Neural cell (in vitro differentiated cells): ENCODE results near the gene TMC3. TPM values are rescaled to one million over a fixed set of nuclear protein-coding genes. Genes with fewer than 3 reads are reported as not detected.

Experiments used
- H2AFZ ChIP-seq: fragments of 200-600, 300-800 bp; sonication (generic), shearing (Covaris generic); 2 replicates; pipeline ENCODE4 v1.6.0; 2014; ENCODE audit warnings: low read depth, mild to moderate bottlenecking, antibody characterized with exemption, low read length, moderate library complexity
- H3F3A ChIP-seq: fragments of 200-600 bp; shearing (Covaris generic); 2 replicates; pipeline ENCODE4 v1.6.1; 2016; ENCODE audit warnings: mild to moderate bottlenecking, moderate library complexity, mixed read lengths, antibody characterized with exemption, low read length; ENCODE audit not compliant: insufficient read depth, poor library complexity, severe bottlenecking
- H3K27ac ChIP-seq: fragments of 200-600, 300-800 bp; sonication (generic), shearing (Covaris generic); 2 replicates; pipeline ENCODE4 v1.5.1; 2014; ENCODE audit warnings: mild to moderate bottlenecking, low read length, moderate library complexity
- H3K27me3 ChIP-seq: fragments of 300-800, 200-600 bp; sonication (generic), shearing (Covaris generic); 2 replicates; pipeline ENCODE4 v1.6.0; 2014; ENCODE audit warnings: mild to moderate bottlenecking, low read depth, low read length, moderate library complexity; ENCODE audit not compliant: insufficient read depth
- H3K36me3 ChIP-seq: fragments of 300-800, 200-600 bp; sonication (generic), shearing (Covaris generic); 2 replicates; pipeline ENCODE4 v1.5.1; 2014; ENCODE audit warnings: mild to moderate bottlenecking, antibody characterized with exemption, low read length, moderate library complexity; ENCODE audit not compliant: insufficient read depth
- H3K4me2 ChIP-seq: fragments of 300-800, 200-600 bp; sonication (generic), shearing (Covaris generic); 2 replicates; pipeline ENCODE4 v1.6.0; 2014; ENCODE audit warnings: mild to moderate bottlenecking, low read length
- H3K4me3 ChIP-seq: fragments of 300-800, 200-600 bp; sonication (generic), shearing (Covaris generic); 2 replicates; pipeline ENCODE4 v1.5.1; 2014; ENCODE audit warnings: mild to moderate bottlenecking, low read length, moderate library complexity
- H3K79me2 ChIP-seq: fragments of 200-600 bp; shearing (Covaris generic); replicated peaks from 2 replicates; pipeline ENCODE4 v1.6.0; 2014; ENCODE audit warnings: mild to moderate bottlenecking, low read length, moderate library complexity; ENCODE audit not compliant: insufficient read depth
- H3K9ac ChIP-seq: fragments of 300-800, 200-600 bp; sonication (generic), shearing (Covaris generic); 2 replicates; pipeline ENCODE4 v1.6.1; 2016; ENCODE audit warnings: mild to moderate bottlenecking, low read length, mixed read lengths
- H3K9me2 ChIP-seq: fragments of 200-600 bp; shearing (Covaris generic); 2 replicates; pipeline ENCODE4 v1.6.1; 2016; ENCODE audit warnings: mild to moderate bottlenecking, low read length, mixed read lengths; ENCODE audit not compliant: insufficient read depth
- H3K9me3 ChIP-seq: fragments of 200-600, 300-800 bp; sonication (generic), shearing (Covaris generic); 2 replicates; pipeline ENCODE4 v1.6.1; 2016; ENCODE audit warnings: mild to moderate bottlenecking, mixed run types, low read length, moderate library complexity, mixed read lengths
- H4K20me1 ChIP-seq: fragments of 200-600 bp; shearing (Covaris generic); 2 replicates; pipeline ENCODE4 v1.6.1; 2016; ENCODE audit warnings: mild to moderate bottlenecking, mixed run types; ENCODE audit not compliant: insufficient read depth
- EP300 ChIP-seq: fragments of 450-650 bp; conservative IDR thresholded peaks from 2 replicates; pipeline ENCODE4 v1.6.1; 2014; ENCODE audit warnings: antibody characterized with exemption, mild to moderate bottlenecking, moderate library complexity; ENCODE audit not compliant: poor library complexity, severe bottlenecking
- EZH2 ChIP-seq: fragments of 200-600, 300-800 bp; shearing (Covaris generic), sonication (generic); IDR thresholded peaks from 2 replicates; pipeline ENCODE4 v1.6.1; 2014; ENCODE audit warnings: antibody characterized with exemption, low read length, borderline replicate concordance, mild to moderate bottlenecking; ENCODE audit not compliant: insufficient read depth, poor library complexity, severe bottlenecking
- MXI1 ChIP-seq: fragments of 450-650 bp; conservative IDR thresholded peaks from 2 replicates; pipeline ENCODE4 v1.6.1; 2014; ENCODE audit warnings: antibody characterized with exemption, mild to moderate bottlenecking; ENCODE audit not compliant: poor library complexity, severe bottlenecking
- POLR2AphosphoS5 ChIP-seq: IDR thresholded peaks from 2 replicates; pipeline ENCODE4 v1.6.1; 2012
- RAD21 ChIP-seq: fragments of 450-650 bp; conservative IDR thresholded peaks from 2 replicates; pipeline ENCODE4 v1.6.1; 2014; ENCODE audit warnings: antibody characterized with exemption, mild to moderate bottlenecking, moderate library complexity
- SMC3 ChIP-seq: fragments of 450-650 bp; conservative IDR thresholded peaks from 2 replicates; pipeline ENCODE4 v1.6.1; 2014; ENCODE audit warnings: antibody characterized with exemption, mild to moderate bottlenecking, moderate library complexity; ENCODE audit not compliant: poor library complexity
- TAF1 ChIP-seq: IDR thresholded peaks from 2 replicates; pipeline ENCODE4 v1.6.1; 2012; ENCODE audit warnings: low read depth
- polyA plus RNA-seq: library from polyadenylated mRNA; depleted of rRNA; stranded (reverse); fragments of >200 nt; gene quantifications from 2 replicates; pipeline ENCODE4 v1.2.3, GENCODE V29; 2014
- TF ChIP-seq, protein P1 (sequence below): IDR thresholded peaks from 2 replicates; pipeline ENCODE4 v1.6.1; 2012; ENCODE audit warnings: borderline replicate concordance
- TF ChIP-seq, protein P2 (sequence below): fragments of 450-650 bp; IDR thresholded peaks from 2 replicates; pipeline ENCODE4 v1.5.1; 2014; ENCODE audit warnings: antibody characterized with exemption, mild to moderate bottlenecking, moderate library complexity; ENCODE audit not compliant: poor library complexity, severe bottlenecking

Gene TMC3
- polyA plus RNA-seq, 1 donor from 2014 or later: not detected

DNA sequence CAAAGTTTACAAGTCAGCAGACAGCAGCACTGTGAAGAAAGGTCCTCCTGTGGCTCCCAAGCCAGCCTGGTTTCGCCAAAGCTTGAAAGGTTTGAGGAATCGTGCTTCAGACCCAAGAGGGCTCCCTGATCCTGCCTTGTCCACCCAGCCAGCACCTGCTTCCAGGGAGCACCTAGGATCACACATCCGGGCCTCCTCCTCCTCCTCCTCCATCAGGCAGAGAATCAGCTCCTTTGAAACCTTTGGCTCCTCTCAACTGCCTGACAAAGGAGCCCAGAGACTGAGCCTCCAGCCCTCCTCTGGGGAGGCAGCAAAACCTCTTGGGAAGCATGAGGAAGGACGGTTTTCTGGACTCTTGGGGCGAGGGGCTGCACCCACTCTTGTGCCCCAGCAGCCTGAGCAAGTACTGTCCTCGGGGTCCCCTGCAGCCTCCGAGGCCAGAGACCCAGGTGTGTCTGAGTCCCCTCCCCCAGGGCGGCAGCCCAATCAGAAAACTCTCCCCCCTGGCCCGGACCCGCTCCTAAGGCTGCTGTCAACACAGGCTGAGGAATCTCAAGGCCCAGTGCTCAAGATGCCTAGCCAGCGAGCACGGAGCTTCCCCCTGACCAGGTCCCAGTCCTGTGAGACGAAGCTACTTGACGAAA, 74.3 kb downstream of the TMC3 start:
- no peak overlapping the region for H3K4me3 ChIP-seq
- no peaks in the 10 kb centered on the region for H3K79me2 ChIP-seq
- H3K9ac ChIP-seq: no peak overlapping the region
- no peak overlapping the region for H3K4me2 ChIP-seq
- H3K9me3 ChIP-seq: no peaks in the 10 kb centered on the region
- no peak for TF ChIP-seq POLR2AphosphoS5
- no peak for TF ChIP-seq EP300
- TF ChIP-seq TAF1: no peak
- TF ChIP-seq, protein P1, sequence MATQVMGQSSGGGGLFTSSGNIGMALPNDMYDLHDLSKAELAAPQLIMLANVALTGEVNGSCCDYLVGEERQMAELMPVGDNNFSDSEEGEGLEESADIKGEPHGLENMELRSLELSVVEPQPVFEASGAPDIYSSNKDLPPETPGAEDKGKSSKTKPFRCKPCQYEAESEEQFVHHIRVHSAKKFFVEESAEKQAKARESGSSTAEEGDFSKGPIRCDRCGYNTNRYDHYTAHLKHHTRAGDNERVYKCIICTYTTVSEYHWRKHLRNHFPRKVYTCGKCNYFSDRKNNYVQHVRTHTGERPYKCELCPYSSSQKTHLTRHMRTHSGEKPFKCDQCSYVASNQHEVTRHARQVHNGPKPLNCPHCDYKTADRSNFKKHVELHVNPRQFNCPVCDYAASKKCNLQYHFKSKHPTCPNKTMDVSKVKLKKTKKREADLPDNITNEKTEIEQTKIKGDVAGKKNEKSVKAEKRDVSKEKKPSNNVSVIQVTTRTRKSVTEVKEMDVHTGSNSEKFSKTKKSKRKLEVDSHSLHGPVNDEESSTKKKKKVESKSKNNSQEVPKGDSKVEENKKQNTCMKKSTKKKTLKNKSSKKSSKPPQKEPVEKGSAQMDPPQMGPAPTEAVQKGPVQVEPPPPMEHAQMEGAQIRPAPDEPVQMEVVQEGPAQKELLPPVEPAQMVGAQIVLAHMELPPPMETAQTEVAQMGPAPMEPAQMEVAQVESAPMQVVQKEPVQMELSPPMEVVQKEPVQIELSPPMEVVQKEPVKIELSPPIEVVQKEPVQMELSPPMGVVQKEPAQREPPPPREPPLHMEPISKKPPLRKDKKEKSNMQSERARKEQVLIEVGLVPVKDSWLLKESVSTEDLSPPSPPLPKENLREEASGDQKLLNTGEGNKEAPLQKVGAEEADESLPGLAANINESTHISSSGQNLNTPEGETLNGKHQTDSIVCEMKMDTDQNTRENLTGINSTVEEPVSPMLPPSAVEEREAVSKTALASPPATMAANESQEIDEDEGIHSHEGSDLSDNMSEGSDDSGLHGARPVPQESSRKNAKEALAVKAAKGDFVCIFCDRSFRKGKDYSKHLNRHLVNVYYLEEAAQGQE: no peak
- TF ChIP-seq SMC3: no peak
- no peaks in the 10 kb centered on the region for H4K20me1 ChIP-seq
- H3F3A ChIP-seq: no peaks in the 10 kb centered on the region
- no peak overlapping the region for H3K27ac ChIP-seq
- H2AFZ ChIP-seq: no peak overlapping the region
- H3K9me2 ChIP-seq: no peaks in the 10 kb centered on the region
- H3K36me3 ChIP-seq: no peaks in the 10 kb centered on the region
- no peaks in the 10 kb centered on the region for H3K27me3 ChIP-seq

DNA sequence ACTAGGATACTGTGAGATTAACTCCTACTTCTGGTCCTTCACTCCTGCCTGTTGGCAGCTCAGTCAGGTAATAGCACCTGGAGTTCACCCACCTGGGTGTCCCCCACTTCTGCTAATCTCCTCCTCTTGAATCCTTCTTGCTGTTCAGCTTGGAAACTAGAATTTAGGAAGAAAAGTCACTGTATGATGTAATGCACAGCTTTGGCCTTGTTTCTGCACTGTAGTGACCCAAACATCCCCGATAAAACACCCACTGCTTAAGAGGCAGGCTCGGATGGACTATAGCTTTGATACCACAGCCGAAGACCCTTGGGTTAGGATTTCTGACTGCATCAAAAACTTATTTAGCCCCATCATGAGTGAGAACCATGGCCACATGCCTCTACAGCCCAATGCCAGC, 74.9 kb downstream of the TMC3 start:
- no peak overlapping the region for H3K4me2 ChIP-seq
- H3K79me2 ChIP-seq: no peaks in the 10 kb centered on the region
- no peak overlapping the region for H3K9ac ChIP-seq
- no peaks in the 10 kb centered on the region for H3K36me3 ChIP-seq
- no peak overlapping the region for H3K4me3 ChIP-seq
- no peaks in the 10 kb centered on the region for H3K27me3 ChIP-seq
- H3K27ac ChIP-seq: no peak overlapping the region
- H3K9me3 ChIP-seq: no peaks in the 10 kb centered on the region
- no peaks in the 10 kb centered on the region for H3F3A ChIP-seq
- TF ChIP-seq TAF1 (no peak), SMC3 (no peak), EP300 (no peak), POLR2AphosphoS5 (no peak), EZH2 (no peak), RAD21 (no peak), MXI1 (no peak)
- TF ChIP-seq, protein P2, sequence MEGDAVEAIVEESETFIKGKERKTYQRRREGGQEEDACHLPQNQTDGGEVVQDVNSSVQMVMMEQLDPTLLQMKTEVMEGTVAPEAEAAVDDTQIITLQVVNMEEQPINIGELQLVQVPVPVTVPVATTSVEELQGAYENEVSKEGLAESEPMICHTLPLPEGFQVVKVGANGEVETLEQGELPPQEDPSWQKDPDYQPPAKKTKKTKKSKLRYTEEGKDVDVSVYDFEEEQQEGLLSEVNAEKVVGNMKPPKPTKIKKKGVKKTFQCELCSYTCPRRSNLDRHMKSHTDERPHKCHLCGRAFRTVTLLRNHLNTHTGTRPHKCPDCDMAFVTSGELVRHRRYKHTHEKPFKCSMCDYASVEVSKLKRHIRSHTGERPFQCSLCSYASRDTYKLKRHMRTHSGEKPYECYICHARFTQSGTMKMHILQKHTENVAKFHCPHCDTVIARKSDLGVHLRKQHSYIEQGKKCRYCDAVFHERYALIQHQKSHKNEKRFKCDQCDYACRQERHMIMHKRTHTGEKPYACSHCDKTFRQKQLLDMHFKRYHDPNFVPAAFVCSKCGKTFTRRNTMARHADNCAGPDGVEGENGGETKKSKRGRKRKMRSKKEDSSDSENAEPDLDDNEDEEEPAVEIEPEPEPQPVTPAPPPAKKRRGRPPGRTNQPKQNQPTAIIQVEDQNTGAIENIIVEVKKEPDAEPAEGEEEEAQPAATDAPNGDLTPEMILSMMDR: no peak
- TF ChIP-seq, protein P1: no peak
- H2AFZ ChIP-seq: no peak overlapping the region
- no peaks in the 10 kb centered on the region for H3K9me2 ChIP-seq
- H4K20me1 ChIP-seq: no peaks in the 10 kb centered on the region
